ENCODE data around the gene SHF. TPM values are rescaled to one million over a fixed set of nuclear protein-coding genes. Genes with fewer than 3 reads are reported as not detected.
"Not testable (repeated sequence)": the region's sequence is repeated elsewhere in the genome, so short reads cannot be mapped to it uniquely, and the experiment has no call there.

Gene SHF
- total RNA-seq (ENCODE audit: insufficient read depth, low replicate concordance) = 24.1 TPM

GRCh38 chr15:45187894-45188830 lies at the start of gene SHF:
SHF (minus strand) TSS chr15:45187966; CDS start chr15:45187951, 15 bp downstream.
- DNase-seq (ENCODE audit: low spot score) = peak; percentile 72

DNA sequence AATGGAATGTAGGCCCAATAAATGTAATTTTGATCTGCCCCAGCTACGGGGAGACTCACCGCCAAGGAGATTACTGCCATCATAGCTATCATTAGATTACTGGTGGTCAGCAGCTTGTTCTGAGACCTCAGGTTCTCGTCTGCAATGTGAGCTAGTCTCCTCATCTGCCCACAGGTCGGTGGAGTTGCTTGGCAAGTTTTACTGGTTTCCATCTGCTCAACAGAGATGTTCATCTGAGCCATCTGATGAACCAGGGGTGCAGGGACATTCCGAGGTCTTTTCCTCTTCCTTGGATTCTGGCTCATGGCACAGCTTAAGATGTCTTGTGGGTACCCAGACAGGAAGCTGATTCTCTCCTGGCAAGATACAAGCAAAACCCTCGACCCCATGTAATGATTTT lies 49.0 kb upstream of the SHF start:
- not testable (repeated sequence) for DNase-seq (ENCODE audit: low spot score)

DNA sequence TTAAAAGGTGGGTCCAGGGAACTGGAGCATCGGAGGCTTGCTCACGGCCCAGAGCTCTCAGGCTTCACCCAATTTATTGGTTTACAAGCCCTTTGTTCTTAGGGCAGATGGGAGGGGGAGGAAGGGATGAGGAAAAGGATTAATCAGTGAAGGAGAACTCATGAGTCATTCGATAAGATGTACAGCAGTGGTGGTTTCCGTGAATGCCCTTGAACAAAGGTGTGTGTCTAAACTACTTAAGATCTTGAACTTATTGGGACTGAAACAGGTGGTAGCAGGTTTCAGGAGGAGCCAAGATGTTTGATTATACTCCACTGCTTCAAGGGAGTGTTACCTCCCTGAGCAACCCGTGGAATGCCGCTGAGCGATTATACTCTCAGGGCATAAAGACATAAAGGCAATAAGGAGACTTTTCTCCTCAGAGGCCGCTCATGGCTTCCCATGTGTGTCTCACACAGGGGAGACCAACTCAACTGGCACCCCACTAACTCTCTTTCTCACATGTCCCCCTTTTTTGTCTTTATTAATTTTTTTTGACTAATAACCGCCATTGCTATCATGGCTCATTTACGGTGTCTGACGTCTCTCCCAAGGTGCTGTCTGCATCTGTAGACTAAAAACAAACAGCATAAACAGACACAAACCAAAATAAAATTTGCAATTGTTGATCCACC lies 46.9 kb upstream of the SHF start:
- no peak for DNase-seq (ENCODE audit: low spot score)

DNA sequence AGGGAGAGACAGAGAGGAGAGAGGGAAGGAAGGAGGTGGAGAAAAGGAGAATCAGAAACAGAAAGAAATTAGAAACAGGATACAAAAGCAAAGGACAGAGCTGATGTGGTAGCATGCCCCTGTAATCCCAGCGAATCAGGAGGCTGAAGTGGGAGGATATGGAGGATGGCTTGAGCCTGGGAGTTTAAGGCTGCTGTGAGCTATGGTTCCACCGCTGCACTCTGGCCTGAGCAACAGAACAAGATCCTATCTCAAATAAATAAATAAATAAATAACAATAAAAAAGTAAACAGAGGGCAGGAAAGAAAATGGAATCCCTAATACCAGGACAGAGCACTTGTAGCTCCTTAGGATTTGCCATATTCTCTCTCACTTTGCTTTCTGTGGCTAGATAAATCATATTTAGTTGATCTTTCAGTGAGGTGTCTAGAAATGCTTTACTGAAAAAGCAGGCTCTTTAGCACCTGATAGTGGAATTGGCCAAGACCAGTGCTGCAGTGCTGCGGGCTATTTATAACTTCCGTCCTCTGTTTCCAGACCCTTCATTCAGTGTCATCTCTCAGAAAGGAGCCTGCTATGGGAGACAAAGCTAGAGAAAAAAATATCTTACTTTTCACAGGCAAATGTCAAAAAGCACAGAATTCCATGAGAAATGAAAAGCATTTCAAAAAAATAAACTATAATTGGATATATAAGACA lies 44.2 kb upstream of the SHF start:
- no peak for DNase-seq (ENCODE audit: low spot score)

GRCh38 chr15:45231132-45231531 lies 43.4 kb upstream of the SHF start:
- DNase-seq (ENCODE audit: low spot score) = no peak

DNA sequence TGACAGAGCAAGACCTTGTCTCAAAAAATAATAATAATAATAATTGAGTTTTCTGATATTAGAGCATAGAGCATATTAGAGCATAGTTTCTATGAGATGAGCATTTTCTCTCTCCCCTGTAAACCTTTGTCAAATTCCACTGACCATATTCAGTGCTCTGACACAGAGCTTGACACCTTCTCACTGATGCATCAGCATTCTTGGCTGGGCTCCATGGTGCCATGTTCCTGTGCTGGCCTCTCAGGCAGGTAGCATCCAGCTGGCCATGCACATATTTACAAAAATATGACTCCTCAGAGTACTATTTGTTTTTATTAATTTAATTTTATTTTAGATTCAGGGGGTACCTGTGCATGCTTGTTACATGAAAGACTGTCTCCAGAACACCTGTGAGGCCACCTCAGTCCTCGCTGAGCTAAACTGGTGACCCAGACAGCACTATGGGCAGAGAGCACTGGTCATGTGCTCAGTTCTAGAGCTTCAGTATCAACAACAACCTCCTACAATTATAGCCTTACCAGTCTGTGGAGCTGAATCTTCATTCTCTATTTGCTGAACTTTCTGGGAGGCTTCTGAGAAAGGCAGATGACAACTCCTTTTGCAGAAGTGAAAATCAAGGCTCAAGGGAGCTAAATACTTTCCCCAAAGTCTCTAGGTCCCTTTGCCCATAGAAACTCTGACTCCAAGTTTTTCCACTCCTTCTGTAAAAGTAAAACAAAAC lies 42.6 kb upstream of the SHF start:
- DNase-seq (ENCODE audit: low spot score) = no peak

DNA sequence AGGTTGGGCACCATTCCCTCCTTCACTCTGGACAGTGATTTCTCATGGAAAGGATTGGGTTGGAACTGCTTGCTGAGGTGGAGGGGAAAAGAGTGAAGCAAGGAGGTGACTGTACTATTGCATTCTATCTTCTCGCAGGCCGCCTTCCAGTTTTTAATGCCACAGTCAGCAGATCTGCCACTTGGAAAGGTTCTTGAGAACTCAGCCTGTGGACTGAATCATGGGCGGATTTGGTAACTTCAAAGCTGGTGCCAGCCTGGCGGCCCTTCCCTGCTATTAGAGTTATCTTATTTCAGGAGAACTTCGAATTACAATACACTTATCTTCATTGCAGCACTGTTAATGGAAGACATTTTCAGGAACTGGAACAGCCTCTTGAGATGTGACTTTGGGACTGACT lies 41.2 kb upstream of the SHF start:
- no peak for DNase-seq (ENCODE audit: low spot score)

GRCh38 chr15:45225506-45226273 lies 37.9 kb upstream of the SHF start:
- DNase-seq (ENCODE audit: low spot score) = no peak

GRCh38 chr15:45224621-45225217 lies 37.0 kb upstream of the SHF start:
- DNase-seq (ENCODE audit: low spot score) = no peak

GRCh38 chr15:45221967-45222366 lies 34.2 kb upstream of the SHF start:
- no peak for DNase-seq (ENCODE audit: low spot score)

DNA sequence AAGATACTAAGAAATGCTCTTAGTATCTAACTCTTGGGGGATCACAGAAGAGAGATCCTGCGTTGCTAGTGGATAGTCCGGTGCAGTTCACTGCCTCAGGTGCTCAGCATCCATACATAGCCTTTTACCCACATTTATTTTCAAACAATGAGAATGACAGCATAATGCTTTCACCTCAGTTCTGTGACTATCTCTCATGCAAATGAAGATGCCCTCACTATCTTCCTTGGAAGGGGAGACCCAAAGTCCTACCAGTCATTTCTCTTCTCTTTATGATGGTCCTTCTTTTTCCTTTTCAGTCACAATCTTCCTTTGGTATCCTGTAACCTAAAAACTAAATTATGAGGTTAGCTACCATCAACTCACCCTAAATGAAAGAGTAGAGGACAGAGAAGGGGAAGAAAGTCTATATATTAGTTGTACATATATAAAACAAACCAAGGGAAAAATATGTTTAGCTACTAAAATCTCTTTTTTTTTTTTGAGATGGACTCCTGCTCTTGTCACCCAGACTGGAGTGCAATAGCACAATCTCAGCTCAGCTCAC lies 33.4 kb upstream of the SHF start:
- no peak for DNase-seq (ENCODE audit: low spot score)

DNA sequence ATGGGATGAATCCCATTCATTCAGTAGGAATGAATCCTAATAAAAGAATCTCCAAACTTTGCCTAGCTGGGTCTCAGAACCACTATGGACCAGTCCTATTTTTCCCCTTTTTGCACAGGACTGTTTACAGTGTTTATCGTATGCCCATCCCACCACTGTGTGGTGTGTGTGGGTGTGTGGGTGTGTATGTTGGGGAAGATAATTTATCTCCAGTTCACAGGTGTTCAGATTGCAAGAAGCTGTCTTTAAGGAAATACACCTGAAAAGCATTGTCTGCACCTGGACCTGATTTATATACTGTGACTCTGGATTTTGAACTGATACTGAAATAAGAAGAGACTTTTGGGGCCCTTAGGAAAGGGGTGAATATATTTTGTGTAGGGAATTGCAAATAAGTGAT lies 24.7 kb upstream of the SHF start:
- no peak for DNase-seq (ENCODE audit: low spot score)

DNA sequence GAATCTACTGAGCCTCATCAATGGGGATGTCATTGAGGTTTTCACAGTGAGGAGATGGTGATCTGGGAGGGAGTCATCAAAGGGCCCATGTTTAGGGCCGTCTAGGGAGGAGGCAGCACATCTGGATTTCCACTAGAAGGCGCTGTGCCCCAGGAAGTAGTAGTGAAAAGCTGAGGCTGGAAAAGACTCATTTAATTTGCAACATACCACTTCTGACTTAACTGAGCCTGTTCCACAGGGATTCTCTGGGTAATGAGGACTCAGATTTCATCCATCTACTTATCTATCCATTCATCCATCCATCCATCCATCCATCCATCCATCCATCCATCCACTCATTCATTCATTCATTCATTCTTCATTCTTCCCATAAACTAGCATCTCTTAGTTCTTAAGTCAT lies 17.4 kb upstream of the SHF start:
- peak; percentile 53 for DNase-seq (ENCODE audit: low spot score)

DNA sequence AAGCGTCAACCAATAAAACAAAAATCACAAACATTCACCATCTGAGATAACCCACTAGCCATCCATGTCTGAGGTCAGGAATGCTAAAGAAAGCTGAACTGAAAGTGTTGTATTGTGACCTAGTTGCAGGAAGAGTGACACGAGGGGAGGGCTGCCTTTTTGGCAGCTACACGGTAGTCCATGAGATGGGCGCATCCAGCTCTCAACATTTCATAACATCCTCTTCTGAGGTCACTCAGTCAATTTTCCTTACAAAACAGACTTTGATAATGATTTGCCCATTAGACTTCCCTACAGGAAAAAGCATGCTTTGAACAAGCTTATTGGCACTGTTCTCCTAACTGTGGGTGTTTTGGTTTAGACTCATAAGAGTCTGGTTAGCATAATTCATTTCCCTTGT lies 15.4 kb upstream of the SHF start:
- peak; percentile 18 for DNase-seq (ENCODE audit: low spot score)

DNA sequence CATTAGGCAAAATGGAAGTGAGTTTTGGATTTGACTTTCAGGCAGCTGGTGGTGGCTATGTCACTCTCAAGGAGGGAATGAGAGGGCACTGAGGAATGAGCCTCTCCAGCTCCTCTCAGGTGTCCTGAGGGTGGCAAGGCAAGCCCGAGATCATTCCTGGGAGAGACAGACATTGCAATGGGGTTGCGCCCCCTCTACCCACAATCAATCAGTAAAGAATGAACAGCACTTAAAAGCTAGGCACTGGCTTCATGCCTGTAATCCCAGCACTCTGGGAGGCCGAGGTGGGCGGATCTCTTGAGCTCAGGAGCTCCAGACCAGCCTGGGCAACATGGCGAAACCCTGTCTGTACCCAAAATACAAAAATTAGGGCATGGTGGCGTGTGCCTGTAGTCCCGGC lies 14.1 kb upstream of the SHF start:
- no peak for DNase-seq (ENCODE audit: low spot score)

- no peak for DNase-seq (ENCODE audit: low spot score)
These were observed 13.7 kb upstream of the SHF start for GRCh38 chr15:45201557-45201859.

- DNase-seq (ENCODE audit: low spot score) = peak; percentile 86
These were observed 13.2 kb upstream of the SHF start for GRCh38 chr15:45200799-45201556.

GRCh38 chr15:45200001-45200798 lies 12.4 kb upstream of the SHF start:
- peak; percentile 95 for DNase-seq (ENCODE audit: low spot score)
